WERI-Rb-1 (cell line): ENCODE results near the gene TUBB3.
"Not testable (repeated sequence)": the region's sequence is repeated elsewhere in the genome, so short reads cannot be mapped to it uniquely, and the experiment has no call there.

Source experiments
- DNase-seq: peaks from one replicate; pipeline ENCODE4 v3.0.0-alpha.2; 2020
- H3K27ac ChIP-seq: fragments of 250-450 bp; sonication (Bioruptor Pico); 2 replicates; pipeline ENCODE4 v1.5.1; 2020; ENCODE audit warnings: mild to moderate bottlenecking, moderate library complexity
- H3K27me3 ChIP-seq: fragments of 250-450 bp; sonication (Bioruptor Pico); 2 replicates; pipeline ENCODE4 v1.5.1; 2021; ENCODE audit warnings: mild to moderate bottlenecking, low read depth, moderate library complexity; ENCODE audit not compliant: insufficient read depth, severe bottlenecking
- H3K36me3 ChIP-seq: fragments of 250-450 bp; sonication (Bioruptor Pico); 2 replicates; pipeline ENCODE4 v1.5.1; 2020; ENCODE audit warnings: mild to moderate bottlenecking, moderate library complexity
- H3K4me3 ChIP-seq: 2 replicates; pipeline ENCODE4 v1.5.1; 2011; ENCODE audit warnings: low read depth, mild to moderate bottlenecking, control low read depth, low read length
- H3K9me3 ChIP-seq: fragments of 250-450 bp; sonication (Bioruptor Pico); 2 replicates; pipeline ENCODE4 v1.5.1; 2021; ENCODE audit warnings: mild to moderate bottlenecking, moderate library complexity; ENCODE audit not compliant: severe bottlenecking
- CTCF ChIP-seq: IDR thresholded peaks from 2 replicates; pipeline ENCODE4 v1.5.1; 2011; ENCODE audit warnings: low read depth, mild to moderate bottlenecking, control low read depth, inconsistent platforms, low read length

TUBB3 gene

GRCh38 chr16:89913408-89914387 is 9.4 kb upstream of the TUBB3 start:
- DNase-seq, result no peak
- no peaks in the 10 kb centered on the region for H3K9me3 ChIP-seq
- no peak overlapping the region for H3K4me3 ChIP-seq
- peaks cover 8% of the 10 kb centered on the region; the same call in 1 of the 2 replicates for H3K36me3 ChIP-seq
- H3K27me3 ChIP-seq, result no peaks in the 10 kb centered on the region
- H3K27ac ChIP-seq, result no peak overlapping the region
- TF ChIP-seq CTCF, result no peak

DNA sequence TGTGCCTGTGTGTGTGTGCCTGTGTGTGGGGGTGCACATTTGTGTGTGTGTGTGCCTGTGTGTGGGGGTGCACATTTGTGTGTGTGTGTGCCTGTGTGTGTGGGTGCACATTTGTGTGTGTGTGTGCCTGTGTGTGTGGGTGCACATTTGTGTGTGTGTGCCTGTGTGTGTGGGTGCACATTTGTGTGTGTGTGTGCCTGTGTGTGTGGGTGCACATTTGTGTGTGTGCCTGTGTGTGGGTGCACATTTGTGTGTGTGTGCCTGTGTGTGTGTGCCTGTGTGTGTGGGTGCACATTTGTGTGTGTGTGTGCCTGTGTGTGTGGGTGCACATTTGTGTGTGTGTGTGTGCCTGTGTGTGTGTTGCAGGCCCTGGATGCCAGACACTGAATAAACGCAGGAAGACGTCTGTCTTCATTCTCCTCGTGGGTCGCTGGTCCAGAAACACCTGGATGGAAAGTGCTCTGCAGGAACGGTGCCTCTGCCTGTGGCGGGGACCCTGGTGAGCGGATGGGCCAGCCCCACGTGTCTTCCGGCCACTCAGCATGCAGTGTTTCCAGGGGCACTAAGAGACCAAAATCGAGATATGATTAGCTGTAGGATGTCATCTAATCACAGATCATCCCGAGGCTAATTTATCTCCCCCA is 8.4 kb upstream of the TUBB3 start:
- H3K4me3 ChIP-seq, DNase-seq, H3K27ac ChIP-seq, H3K36me3 ChIP-seq, H3K27me3 ChIP-seq, H3K9me3 ChIP-seq: not testable (repeated sequence)

DNA sequence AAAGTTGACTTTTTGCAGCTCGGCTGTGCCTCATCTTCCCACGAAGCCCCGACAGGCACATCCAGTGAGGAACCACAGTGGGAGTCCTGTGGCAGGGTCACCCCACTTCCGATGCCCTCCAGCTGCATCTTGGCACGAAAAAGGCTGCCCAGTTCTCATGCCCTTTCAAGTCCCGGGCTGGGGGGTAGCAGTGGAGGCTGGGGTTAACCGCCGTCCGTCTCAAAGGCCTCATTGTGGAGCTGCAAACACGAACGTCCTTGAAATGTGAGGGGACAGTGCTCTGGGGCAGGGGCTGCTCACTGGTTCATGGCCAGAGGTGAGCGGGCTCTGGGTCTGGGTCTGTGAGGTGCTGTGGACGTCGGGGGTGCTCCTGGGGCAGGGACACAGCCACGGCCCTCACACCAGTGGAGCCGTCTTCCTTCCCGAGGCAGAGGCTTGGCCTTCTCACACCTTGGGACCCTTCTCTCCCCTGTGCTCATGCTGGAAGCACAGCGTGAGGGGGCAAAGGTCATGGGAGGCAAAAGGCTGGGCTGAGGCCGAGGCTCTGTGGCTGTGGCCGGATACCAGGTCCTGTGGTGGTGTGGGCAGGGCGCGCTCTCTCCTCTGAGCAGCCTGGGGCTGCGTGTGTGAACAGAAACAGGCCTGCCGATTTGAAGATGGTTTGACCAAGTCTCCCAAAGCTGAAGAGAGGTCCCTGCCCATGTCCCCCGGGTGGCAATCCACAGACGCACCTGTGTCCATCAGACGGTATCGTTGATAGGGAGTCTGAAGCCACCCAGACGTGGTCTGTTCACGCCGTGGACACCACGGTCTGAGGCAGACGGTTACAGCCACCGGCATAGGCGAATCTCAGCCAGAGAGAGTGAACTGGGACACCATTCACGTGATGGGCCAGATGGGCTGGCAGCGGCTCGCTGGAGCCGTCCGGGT is 7.6 kb upstream of the TUBB3 start:
- Histone ChIP-seq H3K27ac (no peak overlapping the region), H3K9me3 (no peaks in the 10 kb centered on the region)
- no peak for TF ChIP-seq CTCF

GRCh38 chr16:89917773-89918452 is 5.2 kb upstream of the TUBB3 start:
- H3K4me3 ChIP-seq, result peak overlapping the region; percentile 26
- no peaks in the 10 kb centered on the region for H3K9me3 ChIP-seq
- peak; percentile 43 for DNase-seq
- no peaks in the 10 kb centered on the region for H3K27me3 ChIP-seq
- H3K27ac ChIP-seq, result 0 out of 2 replicates have a peak overlapping the region, but pooled peaks have one; percentile 21
- H3K36me3 ChIP-seq, result no peaks in the 10 kb centered on the region
- no peak for TF ChIP-seq CTCF

More for the DNA sequence above, 7.6 kb upstream of the TUBB3 start:
- Histone ChIP-seq H3K36me3 (peaks cover 8% of the 10 kb centered on the region; the same call in 1 of the 2 replicates), H3K4me3 (no peak overlapping the region), H3K27me3 (no peaks in the 10 kb centered on the region)
- no peak for DNase-seq

DNA sequence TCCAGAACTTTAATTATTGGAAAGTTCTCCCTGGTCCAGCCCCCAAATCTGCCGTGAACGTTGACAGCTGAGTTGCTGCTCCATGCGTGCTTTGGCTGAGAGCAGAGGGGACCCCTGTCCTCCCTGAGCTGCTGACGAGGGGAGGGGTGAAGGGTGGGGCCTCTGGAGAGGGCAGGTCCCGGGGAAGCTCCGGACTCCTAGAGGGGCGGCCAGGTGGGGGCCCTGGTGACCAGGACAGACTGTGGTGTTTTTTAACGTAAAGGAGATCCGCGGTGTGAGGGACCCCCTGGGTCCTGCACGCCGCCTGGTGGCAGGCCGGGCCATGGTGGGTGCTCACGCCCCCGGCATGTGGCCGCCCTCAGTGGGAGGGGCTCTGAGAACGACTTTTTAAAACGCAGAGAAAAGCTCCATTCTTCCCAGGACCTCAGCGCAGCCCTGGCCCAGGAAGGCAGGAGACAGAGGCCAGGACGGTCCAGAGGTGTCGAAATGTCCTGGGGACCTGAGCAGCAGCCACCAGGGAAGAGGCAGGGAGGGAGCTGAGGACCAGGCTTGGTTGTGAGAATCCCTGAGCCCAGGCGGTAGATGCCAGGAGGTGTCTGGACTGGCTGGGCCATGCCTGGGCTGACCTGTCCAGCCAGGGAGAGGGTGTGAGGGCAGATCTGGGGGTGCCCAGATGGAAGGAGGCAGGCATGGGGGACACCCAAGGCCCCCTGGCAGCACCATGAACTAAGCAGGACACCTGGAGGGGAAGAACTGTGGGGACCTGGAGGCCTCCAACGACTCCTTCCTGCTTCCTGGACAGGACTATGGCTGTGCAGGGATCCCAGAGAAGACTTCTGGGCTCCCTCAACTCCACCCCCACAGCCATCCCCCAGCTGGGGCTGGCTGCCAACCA is 4.4 kb upstream of the TUBB3 start, which contains the start of gene MC1R:
Gene MC1R, plus strand, starts transcription at position 410 of the 895 bp plus-strand sequence. Its CDS starts 397 bp downstream, at position 807.
- H3K27ac ChIP-seq, result 0 out of 2 replicates have a peak within 1 kb of the TSS, but pooled peaks have one; percentile 21
- peak; percentile 42 for DNase-seq
- TF ChIP-seq CTCF, result 0 out of 2 replicates have a peak, but pooled peaks have one; percentile 22
- H3K27me3 ChIP-seq, result no peaks in the 10 kb centered on the region
- H3K9me3 ChIP-seq, result no peaks in the 10 kb centered on the region
- peak within 1 kb of the TSS; percentile 26 for H3K4me3 ChIP-seq
- no peaks in the 10 kb centered on the region for H3K36me3 ChIP-seq
